Measurements from ENCODE around the gene KRT86.

- TF ChIP-seq EZH2 (IDR thresholded peaks at IDR 0.05): no peak
- TF ChIP-seq CTCF (IDR thresholded peaks at IDR 0.05): no peak
These were observed 36.1 kb upstream of the KRT86 start for GRCh38 chr12:52238207-52238840.
